Adrenal gland (tissue), 12 donors: ENCODE data around the gene KCTD5. TPM values are rescaled to one million over a fixed set of nuclear protein-coding genes. Genes with fewer than 3 reads are reported as not detected.

ENCODE experiments used
- DNase-seq, 7 donors: peaks; one replicate each; pipeline ENCODE4 v3.0.0-alpha.2; 2019 to 2020
- H3K27ac ChIP-seq, 5 donors: fragments of 200-600 bp; sonication (generic) in 4 of 5; 1 replicate in 3 of 5; 2 replicates in 2 of 5; pipeline versions ENCODE4 v1.5.1 to v1.8.0; 2016 to 2020; ENCODE audit warnings: mild to moderate bottlenecking in 1 of 5
- H3K27me3 ChIP-seq: fragments of 200-600 bp; 2 replicates; pipeline ENCODE4 v1.8.0; 2021
- H3K36me3 ChIP-seq, 2 donors: fragments of 200-600 bp; replicated peaks in 1 of 2; 1 replicate in 1 of 2; 2 replicates in 1 of 2; pipeline versions ENCODE4 v1.5.1 to v1.8.0; 2018 to 2022
- H3K4me1 ChIP-seq, 2 donors: fragments of 200-600 bp; replicated peaks in 1 of 2; 1 replicate in 1 of 2; 2 replicates in 1 of 2; pipeline versions ENCODE4 v1.5.1 to v1.8.0; 2018 to 2021
- H3K4me3 ChIP-seq, 4 donors: fragments of 200-600 bp; sonication (generic) in 3 of 4; one replicate each; pipeline ENCODE4 v1.5.1; 2016 to 2018
- H3K9me3 ChIP-seq, 3 donors: fragments of 200-600 bp; sonication (generic) in 1 of 3; replicated peaks in 1 of 3; 1 replicate in 2 of 3; 2 replicates in 1 of 3; pipeline versions ENCODE4 v1.5.1 to v1.8.0; 2016 to 2021
- CTCF ChIP-seq, 6 experiments: fragments of 450-650 bp in 4 of 6; fragments of 200-600 bp in 2 of 6; sonication (generic) in 1 of 6; IDR thresholded peaks; 1 replicate in 5 of 6; 2 replicates in 1 of 6; pipeline versions ENCODE4 v1.5.1 to v1.8.0; 2016 to 2021; ENCODE audit warnings: antibody characterized with exemption in 6 of 6, mild to moderate bottlenecking in 2 of 6, moderate library complexity in 1 of 6
- POLR2A ChIP-seq, 2 donors: fragments of 450-650 bp; IDR thresholded peaks; one replicate each; pipeline ENCODE4 v1.6.1; 2017; ENCODE audit warnings: antibody characterized with exemption in 2 of 2, mild to moderate bottlenecking in 2 of 2, moderate library complexity in 1 of 2
- WGBS, 4 donors: extraction: QIAGEN DNeasy Blood & Tissue Kit in 2 of 4; methylation state at CpG; one replicate each; pipeline versions ENCODE4 v1.1.5 to v1.1.7; 2013 to 2017; 5-methylcytosine and 5-hydroxymethylcytosine counted together
- intact Hi-C, 2 donors: fragments of 100-400 bp; cut with DNase I; formaldehyde crosslinking; loops; one replicate each; pipeline versions ENCODE4 v1.14.1 to v1.15.0; 2022 to 2023
- polyA plus RNA-seq, 3 donors: library from polyadenylated mRNA; stranded (reverse); fragments of 200-250 nt in 2 of 3; fragments of 350-450 nt in 1 of 3; fragmentation: Illumina TruSeq in 1 of 3; extraction: RNeasy Lipid Tissue Mini Kit (QIAGEN cat#74804) in 1 of 3; gene quantifications; one replicate each; pipeline ENCODE4 v1.2.3, GENCODE V29; 2013 to 2014
- total RNA-seq, 9 donors: library from RNA; depleted of rRNA in 4 of 9; stranded (reverse); fragments of >200 nt in 4 of 9; fragments of 120-200 nt in 1 of 9; fragmentation: NEBNext Ultra II Directional in 1 of 9; extraction: Animal tissue kit (Norgen Biotek cat#: 25700) in 1 of 9; gene quantifications; one replicate each; pipeline versions ENCODE4 v1.1.0 to v1.2.4, GENCODE V29; 2013 to 2023
- donor health status: healthy with polysubstance abuse.
- donor health status: Bipolar disorder and iron deficiency.
- donor health status: DM: yes; HTN: yes; CAD: no.
- donor health status: DM: no; HTN: no; CAD: no.
- donor health status: DM: no; HTN: no; CAD: no.
- donor health status: DM: yes; HTN: yes; CAD: no.

KCTD5 gene
- total and polyA plus RNA-seq, 12 donors: 11.0 to 81.5 (median 18.7) TPM

GRCh38 chr16:2710711-2711231 lies 28.4 kb downstream of the KCTD5 start:
- 56 to 77% (median 66%) methylated on average over 5 to 11 of the region's 11 CpGs for WGBS, 4 donors
- H3K27ac ChIP-seq: no peak overlapping the region
- no peaks in the 10 kb centered on the region for H3K9me3 ChIP-seq
- H3K27me3 ChIP-seq: no peaks in the 10 kb centered on the region
- no peaks in the 10 kb centered on the region for H3K4me1 ChIP-seq
- no peak for TF ChIP-seq CTCF (IDR thresholded peaks at IDR 0.05)
- DNase-seq: no peak
- intact Hi-C loops: no loop called here
- peaks cover 0 to 19% of the 10 kb centered on the region in 2 donors for H3K36me3 ChIP-seq
- H3K4me3 ChIP-seq: no peak overlapping the region

GRCh38 chr16:2711370-2712062 lies 29.2 kb downstream of the KCTD5 start:
- TF ChIP-seq CTCF (IDR thresholded peaks at IDR 0.05) (no peak), POLR2A (IDR thresholded peaks at IDR 0.05) (no peak)
- no peak for DNase-seq
- H3K27ac ChIP-seq: no peak overlapping the region
- no peaks in the 10 kb centered on the region for H3K9me3 ChIP-seq
- WGBS, 4 donors: 56 to 69% (median 58%) methylated on average over 10 to 22 of the region's 22 CpGs
- H3K4me1 ChIP-seq: no peaks in the 10 kb centered on the region
- H3K36me3 ChIP-seq: peaks cover 0 to 19% of the 10 kb centered on the region in 2 donors
- no peak overlapping the region for H3K4me3 ChIP-seq
- no peaks in the 10 kb centered on the region for H3K27me3 ChIP-seq
- intact Hi-C loops: no loop called here

DNA sequence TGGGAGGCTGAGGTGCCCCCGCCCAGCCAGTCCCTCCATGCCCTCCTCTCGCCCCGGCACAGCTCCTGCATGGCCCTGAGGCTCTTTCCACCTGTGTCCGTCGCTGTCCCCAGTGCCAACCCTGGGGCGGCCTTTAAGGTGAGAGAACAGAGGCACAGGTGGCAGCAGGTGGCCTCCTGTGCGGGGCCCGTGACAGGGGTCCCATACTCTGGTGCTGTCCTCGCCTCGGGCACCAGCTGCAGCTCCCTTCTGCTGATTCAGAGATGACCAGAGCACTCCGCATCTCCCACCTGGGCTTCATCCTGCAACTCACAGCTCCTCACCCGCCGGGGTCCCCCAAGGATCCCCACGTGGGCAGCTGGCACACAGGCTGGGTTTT lies 29.7 kb downstream of the KCTD5 start:
- Histone ChIP-seq H3K9me3 (no peaks in the 10 kb centered on the region), H3K27me3 (no peaks in the 10 kb centered on the region), H3K4me3 (no peak overlapping the region), H3K36me3 (peaks cover 0 to 19% of the 10 kb centered on the region in 2 donors), H3K27ac (no peak overlapping the region), H3K4me1 (no peaks in the 10 kb centered on the region)
- 66 to 78% (median 73%) methylated on average over 8 to 14 of the region's 14 CpGs for WGBS, 4 donors
- no peak for TF ChIP-seq CTCF (IDR thresholded peaks at IDR 0.05)
- no peak for TF ChIP-seq POLR2A (IDR thresholded peaks at IDR 0.05)
- intact Hi-C loops: no loop called here
- DNase-seq: no peak

DNA sequence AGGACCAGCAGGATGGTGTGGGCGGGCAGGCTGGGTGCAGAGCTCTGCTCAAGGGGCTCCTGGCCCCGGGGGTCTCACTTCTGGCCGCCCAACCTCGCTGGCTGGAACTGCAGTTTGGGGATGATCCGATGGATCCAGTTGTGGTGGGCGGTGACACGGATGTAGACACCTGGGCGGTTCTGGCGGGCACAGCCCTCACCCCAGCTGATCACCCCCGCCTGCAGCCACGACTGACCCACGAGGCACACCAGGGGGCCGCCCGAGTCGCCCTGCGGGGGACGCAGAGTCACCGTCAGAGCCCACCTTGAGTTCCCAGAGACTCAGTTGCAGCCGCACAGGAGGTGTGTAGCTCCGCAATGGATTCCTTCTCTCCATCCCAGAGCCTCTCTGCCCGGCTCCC lies 30.2 kb downstream of the KCTD5 start:
- 73 to 88% (median 80%) methylated on average over 5 to 21 of the region's 21 CpGs for WGBS, 4 donors
- intact Hi-C loops: no loop called here

More for the DNA sequence above, 30.2 kb downstream of the KCTD5 start:
- DNase-seq: no peak
- Histone ChIP-seq H3K27me3 (no peaks in the 10 kb centered on the region), H3K36me3 (peaks cover 0 to 15% of the 10 kb centered on the region in 2 donors), H3K4me1 (no peaks in the 10 kb centered on the region), H3K9me3 (no peaks in the 10 kb centered on the region), H3K4me3 (no peak overlapping the region), H3K27ac (no peak overlapping the region)
- TF ChIP-seq POLR2A (IDR thresholded peaks at IDR 0.05): no peak
- no peak for TF ChIP-seq CTCF (IDR thresholded peaks at IDR 0.05)
